GM12872 (cell line): ENCODE data around the gene NELL1.

Source experiments
- CTCF ChIP-seq: IDR thresholded peaks from 3 replicates; pipeline ENCODE4 v1.5.1; 2011; ENCODE audit warnings: low read depth, mild to moderate bottlenecking, low read length, moderate library complexity; ENCODE audit not compliant: insufficient read depth

Gene NELL1

GRCh38 chr11:20661850-20662249, 7.5 kb upstream of the NELL1 start:
- no peak for TF ChIP-seq CTCF

GRCh38 chr11:20668131-20668809, 1.1 kb upstream of the NELL1 start:
- no peak for TF ChIP-seq CTCF

- no peak for TF ChIP-seq CTCF
These were observed 666 bp downstream of the NELL1 start for GRCh38 chr11:20669820-20670684.

- TF ChIP-seq CTCF: no peak
These were observed 1.6 kb downstream of the NELL1 start for GRCh38 chr11:20670932-20671403.

- TF ChIP-seq CTCF: peak; percentile 37; the same call in 2 of the 3 replicates
These were observed 2.6 kb downstream of the NELL1 start for GRCh38 chr11:20671856-20672546.

GRCh38 chr11:20672575-20672974, 3.2 kb downstream of the NELL1 start:
- peak; percentile 45 for TF ChIP-seq CTCF

GRCh38 chr11:20676658-20677057, 7.3 kb downstream of the NELL1 start:
- no peak for TF ChIP-seq CTCF
